ENCODE measurements around the gene UBE2R2. TPM values are rescaled to one million over a fixed set of nuclear protein-coding genes. Genes with fewer than 3 reads are reported as not detected.
"Not testable (repeated sequence)": the region's sequence is repeated elsewhere in the genome, so short reads cannot be mapped to it uniquely, and the experiment has no call there.

UBE2R2 gene
- polyA plus RNA-seq (2012; ENCODE audit: insufficient read depth, insufficient read length): 53.7 TPM

- DNase-seq (ENCODE audit: low read depth, low spot score): peak; percentile 91
- H3K4me3 ChIP-seq (ENCODE audit: low read length): peak within 1 kb of the TSS; percentile 90
These were observed at the start of gene UBE2R2 for GRCh38 chr9:33816327-33817252. TSS of gene UBE2R2 (plus strand) at chr9:33817160. CDS start at chr9:33817758, 598 bp downstream.

GRCh38 chr9:33770156-33770880 is 46.6 kb upstream of the UBE2R2 start:
- H3K4me3 ChIP-seq (ENCODE audit: low read length); DNase-seq (ENCODE audit: low read depth, low spot score): not testable (repeated sequence)

GRCh38 chr9:33773135-33773534 is 43.8 kb upstream of the UBE2R2 start:
- DNase-seq (ENCODE audit: low read depth, low spot score); H3K4me3 ChIP-seq (ENCODE audit: low read length): not testable (repeated sequence)

GRCh38 chr9:33774074-33774659 is 42.8 kb upstream of the UBE2R2 start:
- H3K4me3 ChIP-seq (ENCODE audit: low read length); DNase-seq (ENCODE audit: low read depth, low spot score): not testable (repeated sequence)

- no peak for DNase-seq (ENCODE audit: low read depth, low spot score)
- H3K4me3 ChIP-seq (ENCODE audit: low read length): peak overlapping the region; percentile 57
These were observed 40.4 kb upstream of the UBE2R2 start for GRCh38 chr9:33776578-33776977.

GRCh38 chr9:33778700-33779351 is 38.1 kb upstream of the UBE2R2 start:
- DNase-seq (ENCODE audit: low read depth, low spot score): peak; percentile 80
- H3K4me3 ChIP-seq (ENCODE audit: low read length): no peak overlapping the region; the same call in 1 of the 2 replicates

GRCh38 chr9:33780276-33780675 is 36.7 kb upstream of the UBE2R2 start:
- no peak overlapping the region for H3K4me3 ChIP-seq (ENCODE audit: low read length)
- DNase-seq (ENCODE audit: low read depth, low spot score): no peak

- no peak for DNase-seq (ENCODE audit: low read depth, low spot score)
- no peak overlapping the region for H3K4me3 ChIP-seq (ENCODE audit: low read length)
These were observed 35.2 kb upstream of the UBE2R2 start for GRCh38 chr9:33781736-33782135.

GRCh38 chr9:33782395-33783152 is 34.4 kb upstream of the UBE2R2 start:
- peak; percentile 42 for DNase-seq (ENCODE audit: low read depth, low spot score)
- no peak overlapping the region for H3K4me3 ChIP-seq (ENCODE audit: low read length)

GRCh38 chr9:33785914-33786313 is 31.0 kb upstream of the UBE2R2 start:
- no peak overlapping the region for H3K4me3 ChIP-seq (ENCODE audit: low read length)
- peak; percentile 58 for DNase-seq (ENCODE audit: low read depth, low spot score)

- H3K4me3 ChIP-seq (ENCODE audit: low read length): no peak overlapping the region
- no peak for DNase-seq (ENCODE audit: low read depth, low spot score)
These were observed 30.3 kb upstream of the UBE2R2 start for GRCh38 chr9:33786681-33787080.

GRCh38 chr9:33787839-33788238 is 29.1 kb upstream of the UBE2R2 start:
- no peak overlapping the region for H3K4me3 ChIP-seq (ENCODE audit: low read length)
- no peak for DNase-seq (ENCODE audit: low read depth, low spot score)

- H3K4me3 ChIP-seq (ENCODE audit: low read length); DNase-seq (ENCODE audit: low read depth, low spot score): not testable (repeated sequence)
These were observed 27.5 kb upstream of the UBE2R2 start for GRCh38 chr9:33789429-33789828.

- no peak for DNase-seq (ENCODE audit: low read depth, low spot score)
These were observed 25.8 kb upstream of the UBE2R2 start for GRCh38 chr9:33791117-33791516.

GRCh38 chr9:33793496-33793895 is 23.5 kb upstream of the UBE2R2 start:
- H3K4me3 ChIP-seq (ENCODE audit: low read length); DNase-seq (ENCODE audit: low read depth, low spot score): not testable (repeated sequence)

More at GRCh38 chr9:33791117-33791516, 25.8 kb upstream of the UBE2R2 start:
- no peak overlapping the region for H3K4me3 ChIP-seq (ENCODE audit: low read length)

- H3K4me3 ChIP-seq (ENCODE audit: low read length): no peak overlapping the region
- DNase-seq (ENCODE audit: low read depth, low spot score): no peak
These were observed 22.4 kb upstream of the UBE2R2 start for GRCh38 chr9:33794560-33794959.

- H3K4me3 ChIP-seq (ENCODE audit: low read length): no peak within 1 kb of the TSS
- no peak for DNase-seq (ENCODE audit: low read depth, low spot score)
These were observed 21.7 kb upstream of the UBE2R2 start, which contains the start of gene PRSS3 for GRCh38 chr9:33795281-33795680. TSS of gene PRSS3 (plus strand) at chr9:33795561. CDS start at chr9:33795574, 13 bp downstream.

- DNase-seq (ENCODE audit: low read depth, low spot score): no peak
- no peak overlapping the region for H3K4me3 ChIP-seq (ENCODE audit: low read length)
These were observed 21.1 kb upstream of the UBE2R2 start for GRCh38 chr9:33795819-33796218.
